Measurements from ENCODE around the gene VPS11. TPM values are rescaled to one million over a fixed set of nuclear protein-coding genes. Genes with fewer than 3 reads are reported as not detected.
"Not testable (repeated sequence)": the region's sequence is repeated elsewhere in the genome, so short reads cannot be mapped to it uniquely, and the experiment has no call there.

VPS11 gene
- total RNA-seq, 1 experiment from 2014 or later: 47.8 TPM

DNA sequence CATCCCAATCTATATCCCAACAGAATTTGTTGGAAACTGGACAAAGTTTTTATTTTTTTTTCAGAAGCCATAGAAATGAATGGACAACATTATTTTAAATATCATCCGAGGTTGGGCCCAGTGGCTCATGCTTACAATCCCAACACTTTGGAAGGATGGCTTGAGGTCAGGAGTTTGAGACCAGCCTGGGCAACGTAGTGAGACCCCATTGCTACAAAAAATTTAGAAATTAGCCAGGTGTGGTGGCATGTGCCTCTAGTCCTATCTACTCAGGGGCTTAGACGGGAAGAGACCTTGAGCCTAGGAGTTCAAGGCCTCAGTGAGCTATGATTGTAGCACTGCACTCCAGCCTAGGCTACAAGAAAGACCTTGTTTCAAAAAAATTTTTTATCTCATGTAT is 32.8 kb upstream of the VPS11 start:
- no peak for DNase-seq (ENCODE audit: low spot score)

DNA sequence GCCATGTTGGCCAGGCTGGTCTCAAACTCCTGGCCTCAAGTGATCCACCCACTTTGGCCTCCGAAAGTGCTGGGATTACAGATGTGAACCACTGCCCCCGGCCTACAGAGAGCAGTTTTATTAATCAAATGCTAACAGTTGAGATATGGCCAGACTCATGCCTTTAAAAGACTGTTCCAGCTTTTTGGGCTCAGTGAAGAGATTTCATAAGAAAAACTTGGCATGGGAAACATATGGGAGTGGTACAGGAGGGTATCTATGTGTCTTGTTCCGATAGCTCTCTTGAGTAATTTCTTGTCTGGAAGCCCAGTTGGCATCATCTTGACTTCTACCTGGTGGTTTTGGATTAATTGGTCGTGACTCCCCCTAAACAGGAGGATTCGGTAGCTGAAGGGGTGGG is 28.7 kb upstream of the VPS11 start:
- DNase-seq (ENCODE audit: low spot score): no peak

DNA sequence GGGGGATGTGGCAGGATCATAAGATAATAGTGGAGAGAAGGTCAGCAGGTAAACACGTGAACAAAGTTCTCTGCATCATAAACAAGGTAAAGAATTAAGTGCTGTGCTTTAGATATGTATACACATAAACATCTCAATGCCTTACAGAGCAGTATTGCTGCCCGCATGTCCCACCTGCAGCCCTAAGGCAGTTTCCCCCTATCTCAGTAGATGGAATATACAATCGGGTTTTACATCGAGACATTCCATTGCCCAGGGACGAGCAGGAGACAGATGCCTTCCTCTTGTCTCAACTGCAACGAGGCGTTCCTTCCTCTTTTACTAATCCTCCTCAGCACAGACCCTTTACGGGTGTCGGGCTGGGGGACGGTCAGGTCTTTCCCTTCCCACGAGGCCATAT is 28.1 kb upstream of the VPS11 start:
- not testable (repeated sequence) for DNase-seq (ENCODE audit: low spot score)

GRCh38 chr11:119041821-119042514 is 25.6 kb upstream of the VPS11 start:
- no peak for DNase-seq (ENCODE audit: low spot score)

DNA sequence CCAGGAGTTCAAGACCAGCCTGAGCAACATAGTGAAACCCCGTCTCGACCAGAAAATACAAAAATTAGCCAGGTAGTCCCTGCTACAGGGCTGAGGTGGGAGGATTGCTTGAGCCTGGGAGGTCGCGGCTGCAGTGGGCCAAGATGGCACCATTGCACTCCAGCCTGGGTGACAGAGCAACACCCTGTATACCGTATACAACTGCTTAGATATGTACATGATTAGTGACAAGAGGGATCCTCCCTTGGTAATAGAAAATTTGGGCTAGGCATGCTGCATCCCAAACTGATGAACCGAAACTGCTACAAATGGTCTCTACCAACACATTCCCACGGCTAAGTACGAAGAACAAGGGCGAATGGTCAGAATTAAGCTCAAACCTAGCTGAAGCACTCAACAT is 24.7 kb upstream of the VPS11 start:
- no peak for DNase-seq (ENCODE audit: low spot score)

GRCh38 chr11:119044708-119045107 is 22.9 kb upstream of the VPS11 start:
- no peak for DNase-seq (ENCODE audit: low spot score)

- no peak for DNase-seq (ENCODE audit: low spot score)
These were observed 21.1 kb upstream of the VPS11 start for GRCh38 chr11:119046489-119046888.

- no peak for DNase-seq (ENCODE audit: low spot score)
These were observed 20.4 kb upstream of the VPS11 start for GRCh38 chr11:119047205-119047604.

GRCh38 chr11:119048644-119049043 is 19.0 kb upstream of the VPS11 start:
- DNase-seq (ENCODE audit: low spot score): no peak

GRCh38 chr11:119049081-119049480 is 18.5 kb upstream of the VPS11 start:
- DNase-seq (ENCODE audit: low spot score): no peak

GRCh38 chr11:119051440-119052162 is 16.0 kb upstream of the VPS11 start:
- no peak for DNase-seq (ENCODE audit: low spot score)

DNA sequence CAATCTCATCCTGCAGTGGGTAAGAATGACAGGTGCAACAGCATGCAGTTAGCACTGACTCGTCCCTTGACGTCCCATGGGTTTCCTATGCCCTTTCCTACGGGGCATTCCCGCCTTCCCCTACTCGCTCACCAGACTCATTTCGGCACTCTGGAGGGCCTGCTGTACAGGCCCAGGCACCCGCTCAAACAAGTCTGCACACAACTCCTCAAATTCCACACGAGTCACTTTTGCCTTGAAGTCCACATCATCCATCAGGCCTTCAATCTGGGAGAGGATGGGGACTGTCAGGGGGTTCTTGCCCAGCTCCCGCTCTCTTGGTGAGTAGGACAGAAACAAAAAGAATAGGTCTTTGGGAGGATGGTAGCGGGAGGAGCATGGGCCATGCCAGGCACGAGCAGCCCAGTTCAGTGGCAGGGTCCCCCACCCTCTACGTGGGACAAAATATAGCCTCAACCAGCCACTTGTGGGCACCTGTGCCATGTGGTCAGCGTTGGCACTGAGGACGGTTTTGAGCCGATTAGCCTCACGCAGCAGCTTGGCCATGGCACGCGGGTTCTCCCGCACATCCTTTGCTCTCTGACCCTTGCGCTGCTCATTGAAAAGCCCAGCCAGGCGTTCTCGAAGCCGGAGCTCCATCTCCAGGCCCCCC is 15.3 kb upstream of the VPS11 start:
- DNase-seq (ENCODE audit: low spot score): no peak

- DNase-seq (ENCODE audit: low spot score): no peak
These were observed 13.2 kb upstream of the VPS11 start for GRCh38 chr11:119054418-119054817.

GRCh38 chr11:119055901-119056300 is 11.7 kb upstream of the VPS11 start:
- DNase-seq (ENCODE audit: low spot score): peak; percentile 55

DNA sequence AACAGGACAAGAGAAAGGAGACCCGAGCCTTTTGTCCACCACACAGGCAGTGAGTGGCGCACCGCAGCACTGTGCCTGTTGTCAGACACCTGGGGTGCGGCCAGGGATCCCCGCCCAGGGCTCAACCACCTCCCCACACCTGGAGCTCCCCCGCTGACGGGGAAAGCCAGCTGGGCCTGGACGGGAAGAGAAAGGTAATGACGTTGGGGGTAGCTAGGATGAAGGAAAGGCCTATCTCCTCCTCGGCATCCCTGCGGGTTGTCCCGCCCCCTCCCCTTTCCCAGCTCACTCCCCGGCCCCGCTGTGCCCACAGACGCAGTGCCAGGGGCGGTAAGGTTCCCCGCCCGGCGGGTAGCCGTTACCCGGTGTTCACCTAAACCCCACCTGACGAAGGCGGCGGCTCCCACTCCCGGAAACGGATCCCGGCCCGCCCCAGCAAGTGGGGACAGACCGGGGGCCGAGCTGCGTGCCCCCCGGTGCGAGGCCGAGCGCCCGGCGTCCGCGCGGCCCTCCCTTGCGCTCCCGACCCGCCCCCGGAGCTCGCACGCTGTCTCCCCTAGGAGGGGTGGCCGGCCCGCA is 11.1 kb upstream of the VPS11 start:
- peak; percentile 64 for DNase-seq (ENCODE audit: low spot score)

- DNase-seq (ENCODE audit: low spot score): peak; percentile 99
These were observed 10.4 kb upstream of the VPS11 start, which contains the start of gene HYOU1 for GRCh38 chr11:119057000-119057769. TSS of gene HYOU1 (minus strand) at chr11:119057205. CDS start at chr11:119056160, 1,045 bp downstream.

GRCh38 chr11:119059128-119059527 is 8.5 kb upstream of the VPS11 start:
- not testable (repeated sequence) for DNase-seq (ENCODE audit: low spot score)

- DNase-seq (ENCODE audit: low spot score): no peak
These were observed 6.4 kb upstream of the VPS11 start for GRCh38 chr11:119061256-119061655.

DNA sequence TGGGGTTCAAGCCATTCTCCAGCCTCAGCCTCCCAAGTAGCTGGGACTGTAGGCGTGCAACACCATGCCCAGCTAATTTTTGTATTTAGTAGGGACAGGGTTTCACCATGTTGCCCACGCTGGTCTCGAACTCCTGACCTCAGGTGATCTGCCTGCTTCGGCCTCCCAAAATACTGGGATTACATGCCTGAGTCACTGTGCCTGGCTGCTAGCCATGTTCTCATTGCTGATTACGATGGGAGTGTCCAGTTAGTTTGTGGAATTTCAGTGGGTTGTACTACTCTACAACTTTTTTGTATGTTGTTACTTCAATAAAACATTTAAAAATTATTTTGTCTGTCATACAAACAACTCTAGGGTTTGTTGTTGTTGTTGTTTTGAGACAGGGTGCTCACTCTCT is 4.8 kb upstream of the VPS11 start:
- no peak for DNase-seq (ENCODE audit: low spot score)

- DNase-seq (ENCODE audit: low spot score): peak; percentile 51
These were observed 2.2 kb upstream of the VPS11 start for GRCh38 chr11:119065369-119065768.

GRCh38 chr11:119077839-119078238 is 10.2 kb downstream of the VPS11 start:
- DNase-seq (ENCODE audit: low spot score): no peak
